Medulla oblongata (tissue), 1 donor: ENCODE measurements around the gene TAS2R13.

Source experiments
- DNase-seq: peaks from one replicate; pipeline ENCODE4 v3.0.0-alpha.2; 2015; ENCODE audit errors: extremely low spot score

The TAS2R13 gene

GRCh38 chr12:10909462-10909861 lies at the start of gene TAS2R13:
TAS2R13 (minus strand) TSS chr12:10909562; CDS start chr12:10909298, 264 bp downstream.
- no peak for DNase-seq

- DNase-seq = no peak
Observed at GRCh38 chr12:10957741-10958140, 48.4 kb upstream of the TAS2R13 start.

- no peak for DNase-seq
Observed at GRCh38 chr12:10956085-10956484, 46.7 kb upstream of the TAS2R13 start.

- peak; percentile 35 for DNase-seq
Observed at GRCh38 chr12:10952645-10953044, 43.3 kb upstream of the TAS2R13 start.

GRCh38 chr12:10943167-10943566 lies 33.8 kb upstream of the TAS2R13 start:
- no peak for DNase-seq

GRCh38 chr12:10941916-10942607 lies 32.7 kb upstream of the TAS2R13 start:
- no peak for DNase-seq

GRCh38 chr12:10941369-10941768 lies 32.0 kb upstream of the TAS2R13 start:
- DNase-seq = no peak

GRCh38 chr12:10940389-10940788 lies 31.0 kb upstream of the TAS2R13 start:
- DNase-seq = no peak

- no peak for DNase-seq
Observed at GRCh38 chr12:10939163-10939562, 29.8 kb upstream of the TAS2R13 start, which contains the start of gene TAS2R14. TAS2R14 (minus strand) TSS chr12:10939263; CDS start chr12:10939207, 56 bp downstream.

- DNase-seq = no peak
Observed at GRCh38 chr12:10936506-10936905, 27.1 kb upstream of the TAS2R13 start.

- no peak for DNase-seq
Observed at GRCh38 chr12:10928746-10929286, 19.5 kb upstream of the TAS2R13 start, which contains the start of gene PRH2. PRH2 (plus strand) TSS chr12:10929236; CDS start chr12:10929274, 38 bp downstream.

GRCh38 chr12:10926269-10926668 lies 16.9 kb upstream of the TAS2R13 start:
- no peak for DNase-seq

GRCh38 chr12:10919809-10920208 lies 10.4 kb upstream of the TAS2R13 start:
- no peak for DNase-seq

- DNase-seq = no peak
Observed at GRCh38 chr12:10910380-10910779, 1.0 kb upstream of the TAS2R13 start.

- no peak for DNase-seq
Observed at GRCh38 chr12:10904686-10905085, 4.7 kb downstream of the TAS2R13 start.

- no peak for DNase-seq
Observed at GRCh38 chr12:10901427-10901826, 7.9 kb downstream of the TAS2R13 start.

- no peak for DNase-seq
Observed at GRCh38 chr12:10900972-10901371, 8.4 kb downstream of the TAS2R13 start.

GRCh38 chr12:10900530-10900929 lies 8.8 kb downstream of the TAS2R13 start:
- no peak for DNase-seq

GRCh38 chr12:10896854-10897253 lies 12.5 kb downstream of the TAS2R13 start:
- no peak for DNase-seq

- no peak for DNase-seq
Observed at GRCh38 chr12:10891937-10892336, 17.4 kb downstream of the TAS2R13 start.

GRCh38 chr12:10889226-10889625 lies 20.1 kb downstream of the TAS2R13 start:
- no peak for DNase-seq

GRCh38 chr12:10884086-10884725 lies 25.2 kb downstream of the TAS2R13 start, which contains the start of gene PRH1:
PRH1 (minus strand) TSS chr12:10884255; CDS start chr12:10884217, 38 bp downstream.
- DNase-seq = no peak

- DNase-seq = peak; percentile 8
Observed at GRCh38 chr12:10873378-10873777, 36.0 kb downstream of the TAS2R13 start.
